HepG2 (cell line): ENCODE results near the gene NPIPA3.
"Not testable (repeated sequence)": the region's sequence is repeated elsewhere in the genome, so short reads cannot be mapped to it uniquely, and the experiment has no call there.

Experiments
- BHLHE40 ChIP-seq: IDR thresholded peaks from 2 replicates; pipeline ENCODE4 v1.6.1; 2011; ENCODE audit warnings: low read length, improper control_type of control experiment
- CEBPB ChIP-seq: IDR thresholded peaks from 2 replicates; pipeline ENCODE4 v1.6.1; 2011; ENCODE audit warnings: low read depth, low read length, improper control_type of control experiment, borderline replicate concordance
- CTCF ChIP-seq: sonication (generic); formaldehyde crosslinking; IDR thresholded peaks from 2 replicates; pipeline ENCODE4 v1.5.0; 2020; ENCODE audit warnings: mild to moderate bottlenecking, missing genetic modification reagents, moderate library complexity
- ESRRA ChIP-seq: sonication (generic); formaldehyde crosslinking; IDR thresholded peaks from 2 replicates; pipeline ENCODE4 v1.5.1; 2020; ENCODE audit warnings: mild to moderate bottlenecking, low read depth, missing genetic modification reagents
- HOXD1 ChIP-seq: sonication (generic); formaldehyde crosslinking; IDR thresholded peaks from 2 replicates; pipeline ENCODE4 v1.5.0; 2020; ENCODE audit warnings: missing genetic modification reagents
- KLF13 ChIP-seq: sonication (generic); formaldehyde crosslinking; IDR thresholded peaks from 2 replicates; pipeline ENCODE4 v1.4.0; 2020; ENCODE audit warnings: mild to moderate bottlenecking, missing genetic modification reagents
- MIER3 ChIP-seq: IDR thresholded peaks from 2 replicates; pipeline ENCODE4 v1.6.1; 2016; ENCODE audit warnings: missing compliant biosample characterization, borderline replicate concordance
- MTA3 ChIP-seq: sonication (generic); formaldehyde crosslinking; IDR thresholded peaks from 2 replicates; pipeline ENCODE4 v1.4.0; 2020; ENCODE audit warnings: missing genetic modification reagents
- POLR2AphosphoS5 ChIP-seq: IDR thresholded peaks from 2 replicates; pipeline ENCODE4 v1.6.1; 2012; ENCODE audit warnings: low read depth, low read length
- SIX1 ChIP-seq: sonication (generic); formaldehyde crosslinking; IDR thresholded peaks from 2 replicates; pipeline ENCODE4 v1.4.0; 2020; ENCODE audit warnings: missing genetic modification reagents, borderline replicate concordance
- SRF ChIP-seq: IDR thresholded peaks from 2 replicates; pipeline ENCODE4 v1.6.1; 2011; ENCODE audit warnings: mild to moderate bottlenecking, low read depth, low read length, moderate library complexity
- TAF1 ChIP-seq: sonication (generic); formaldehyde crosslinking; IDR thresholded peaks from 2 replicates; pipeline ENCODE4 v1.4.0; 2020; ENCODE audit warnings: missing genetic modification reagents
- ZNF138 ChIP-seq: sonication (generic); formaldehyde crosslinking; IDR thresholded peaks from 2 replicates; pipeline ENCODE4 v1.5.0; 2020; ENCODE audit warnings: mild to moderate bottlenecking, low read depth, missing genetic modification reagents
- ZNF382 ChIP-seq: sonication (generic); formaldehyde crosslinking; IDR thresholded peaks from 2 replicates; pipeline ENCODE4 v1.5.0; 2020; ENCODE audit warnings: missing genetic modification reagents, mild to moderate bottlenecking, borderline replicate concordance

- TF ChIP-seq KLF13 (CRISPR knock-in tag); ZNF382 (CRISPR knock-in tag); ESRRA (CRISPR knock-in tag); SRF; POLR2AphosphoS5; BHLHE40; TAF1; HOXD1; ZNF138 (CRISPR knock-in tag); MTA3 (CRISPR knock-in tag); CEBPB; CTCF (CRISPR knock-in tag); MIER3 (CRISPR knock-in tag); SIX1 (CRISPR knock-in tag): not testable (repeated sequence)
Measured at GRCh38 chr16:14742273-14743128, 39.3 kb downstream of the NPIPA3 start, which contains the start of gene NPIPA2.
